ENCODE results near the gene CTLA4.

Gene CTLA4

DNA sequence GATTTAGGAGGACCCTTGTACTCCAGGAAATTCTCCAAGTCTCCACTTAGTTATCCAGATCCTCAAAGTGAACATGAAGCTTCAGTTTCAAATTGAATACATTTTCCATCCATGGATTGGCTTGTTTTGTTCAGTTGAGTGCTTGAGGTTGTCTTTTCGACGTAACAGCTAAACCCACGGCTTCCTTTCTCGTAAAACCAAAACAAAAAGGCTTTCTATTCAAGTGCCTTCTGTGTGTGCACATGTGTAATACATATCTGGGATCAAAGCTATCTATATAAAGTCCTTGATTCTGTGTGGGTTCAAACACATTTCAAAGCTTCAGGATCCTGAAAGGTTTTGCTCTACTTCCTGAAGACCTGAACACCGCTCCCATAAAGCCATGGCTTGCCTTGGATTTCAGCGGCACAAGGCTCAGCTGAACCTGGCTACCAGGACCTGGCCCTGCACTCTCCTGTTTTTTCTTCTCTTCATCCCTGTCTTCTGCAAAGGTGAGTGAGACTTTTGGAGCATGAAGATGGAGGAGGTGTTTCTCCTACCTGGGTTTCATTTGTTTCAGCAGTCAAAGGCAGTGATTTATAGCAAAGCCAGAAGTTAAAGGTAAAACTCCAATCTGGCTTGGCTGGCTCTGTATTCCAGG is at the start of gene CTLA4:
Gene CTLA4, plus strand, starts transcription at position 211 of the 640 bp plus-strand sequence. Its CDS starts 172 bp downstream, at position 383.
- no peak for TF ChIP-seq MYC (IDR thresholded peaks at IDR 0.05; ENCODE audit: low read depth, low read length)
- no peak for TF ChIP-seq POLR2A (IDR thresholded peaks at IDR 0.05; ENCODE audit: extremely low read depth, insufficient read length)
- TF ChIP-seq, protein P1, sequence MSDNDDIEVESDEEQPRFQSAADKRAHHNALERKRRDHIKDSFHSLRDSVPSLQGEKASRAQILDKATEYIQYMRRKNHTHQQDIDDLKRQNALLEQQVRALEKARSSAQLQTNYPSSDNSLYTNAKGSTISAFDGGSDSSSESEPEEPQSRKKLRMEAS (IDR thresholded peaks at IDR 0.05; ENCODE audit: low read depth, low read length) = no peak
- TF ChIP-seq, protein P2, sequence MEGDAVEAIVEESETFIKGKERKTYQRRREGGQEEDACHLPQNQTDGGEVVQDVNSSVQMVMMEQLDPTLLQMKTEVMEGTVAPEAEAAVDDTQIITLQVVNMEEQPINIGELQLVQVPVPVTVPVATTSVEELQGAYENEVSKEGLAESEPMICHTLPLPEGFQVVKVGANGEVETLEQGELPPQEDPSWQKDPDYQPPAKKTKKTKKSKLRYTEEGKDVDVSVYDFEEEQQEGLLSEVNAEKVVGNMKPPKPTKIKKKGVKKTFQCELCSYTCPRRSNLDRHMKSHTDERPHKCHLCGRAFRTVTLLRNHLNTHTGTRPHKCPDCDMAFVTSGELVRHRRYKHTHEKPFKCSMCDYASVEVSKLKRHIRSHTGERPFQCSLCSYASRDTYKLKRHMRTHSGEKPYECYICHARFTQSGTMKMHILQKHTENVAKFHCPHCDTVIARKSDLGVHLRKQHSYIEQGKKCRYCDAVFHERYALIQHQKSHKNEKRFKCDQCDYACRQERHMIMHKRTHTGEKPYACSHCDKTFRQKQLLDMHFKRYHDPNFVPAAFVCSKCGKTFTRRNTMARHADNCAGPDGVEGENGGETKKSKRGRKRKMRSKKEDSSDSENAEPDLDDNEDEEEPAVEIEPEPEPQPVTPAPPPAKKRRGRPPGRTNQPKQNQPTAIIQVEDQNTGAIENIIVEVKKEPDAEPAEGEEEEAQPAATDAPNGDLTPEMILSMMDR (IDR thresholded peaks at IDR 0.05; ENCODE audit: low read depth, low read length) = no peak
- DNase-seq (ENCODE audit: low read depth) = no peak
- H3K4me3 ChIP-seq (ENCODE audit: low read depth, low read length) = no peak within 1 kb of the TSS

DNA sequence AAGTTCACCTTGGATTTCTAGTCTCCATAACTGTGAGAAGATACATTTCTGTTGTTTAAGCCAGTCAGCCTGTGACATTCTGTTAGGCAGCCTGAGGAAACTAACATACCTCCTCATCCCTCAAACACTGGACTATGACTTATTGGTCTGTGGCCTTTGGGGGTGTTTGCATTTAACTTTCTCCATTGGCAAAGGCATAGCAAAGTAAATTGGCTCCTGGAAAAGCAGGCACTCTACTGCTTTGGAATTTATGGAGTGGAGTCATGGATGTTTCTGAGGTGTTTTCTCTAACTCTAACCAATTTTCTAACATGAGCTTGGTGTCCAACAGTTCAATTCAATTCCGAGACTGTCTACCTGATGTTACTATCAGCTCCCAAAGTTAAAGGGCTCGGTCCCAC is 48.9 kb upstream of the CTLA4 start:
- H3K4me3 ChIP-seq (ENCODE audit: low read depth, low read length) = no peak overlapping the region
- no peak for DNase-seq (ENCODE audit: low read depth)
- TF ChIP-seq MYC (IDR thresholded peaks at IDR 0.05; ENCODE audit: low read depth, low read length) = no peak
- no peak for TF ChIP-seq POLR2A (IDR thresholded peaks at IDR 0.05; ENCODE audit: extremely low read depth, insufficient read length)

GRCh38 chr2:203819434-203820133 is 48.0 kb upstream of the CTLA4 start:
- TF ChIP-seq, protein P2 (IDR thresholded peaks at IDR 0.05; ENCODE audit: low read depth, low read length) = no peak
- TF ChIP-seq, protein P1 (IDR thresholded peaks at IDR 0.05; ENCODE audit: low read depth, low read length) = no peak
- TF ChIP-seq MYC (IDR thresholded peaks at IDR 0.05; ENCODE audit: low read depth, low read length) = no peak
- H3K4me3 ChIP-seq (ENCODE audit: low read depth, low read length) = no peak overlapping the region
- peak; percentile 25 for DNase-seq (ENCODE audit: low read depth)

DNA sequence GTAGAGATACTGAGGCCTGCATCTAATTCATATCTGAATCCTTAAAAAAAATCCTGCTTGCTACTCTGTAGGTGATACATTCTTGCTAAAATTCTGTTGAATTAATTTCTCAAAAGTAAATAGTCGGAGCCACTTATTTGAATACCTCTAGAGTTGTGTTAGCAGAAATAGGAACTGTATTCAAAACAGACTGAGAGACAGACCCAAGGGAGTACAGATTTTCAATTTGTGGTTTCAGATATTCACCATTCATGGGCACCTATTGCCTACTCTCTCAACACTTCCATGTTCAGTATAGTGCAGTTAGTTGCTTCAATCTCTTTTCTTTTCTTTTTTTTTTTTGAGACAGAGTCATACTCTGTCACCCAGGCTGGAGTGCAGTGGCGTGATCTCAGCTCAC is 46.6 kb upstream of the CTLA4 start:
- TF ChIP-seq MYC (IDR thresholded peaks at IDR 0.05; ENCODE audit: low read depth, low read length) = no peak
- TF ChIP-seq, protein P2 (IDR thresholded peaks at IDR 0.05; ENCODE audit: low read depth, low read length) = no peak
- DNase-seq (ENCODE audit: low read depth) = peak; percentile 30

DNA sequence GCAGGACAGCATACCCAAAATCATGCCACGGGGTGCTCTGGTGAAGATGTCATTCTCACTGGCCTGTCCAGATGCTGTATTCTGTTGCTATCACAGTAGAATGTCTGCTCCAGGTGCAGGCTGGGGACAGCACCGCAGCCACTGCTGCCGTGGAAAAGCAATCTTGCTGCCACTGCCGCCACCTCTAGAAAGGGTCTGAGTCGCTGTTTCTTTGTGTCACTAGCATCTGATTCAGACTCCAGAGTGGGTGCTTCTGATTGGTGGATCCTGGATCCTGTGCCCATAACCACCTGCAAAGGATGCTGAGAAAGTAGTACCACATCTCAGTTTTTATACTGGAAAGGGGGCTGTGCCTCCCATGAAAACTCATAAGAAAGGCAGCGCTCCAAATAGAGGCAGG is 45.3 kb upstream of the CTLA4 start:
- TF ChIP-seq MYC (IDR thresholded peaks at IDR 0.05; ENCODE audit: low read depth, low read length) (no peak), POLR2A (IDR thresholded peaks at IDR 0.05; ENCODE audit: extremely low read depth, insufficient read length) (no peak)
- TF ChIP-seq, protein P2 (IDR thresholded peaks at IDR 0.05; ENCODE audit: low read depth, low read length) = no peak
- no peak overlapping the region for H3K4me3 ChIP-seq (ENCODE audit: low read depth, low read length)
- no peak for DNase-seq (ENCODE audit: low read depth)

More for the DNA sequence above, 46.6 kb upstream of the CTLA4 start:
- H3K4me3 ChIP-seq (ENCODE audit: low read depth, low read length) = no peak overlapping the region

DNA sequence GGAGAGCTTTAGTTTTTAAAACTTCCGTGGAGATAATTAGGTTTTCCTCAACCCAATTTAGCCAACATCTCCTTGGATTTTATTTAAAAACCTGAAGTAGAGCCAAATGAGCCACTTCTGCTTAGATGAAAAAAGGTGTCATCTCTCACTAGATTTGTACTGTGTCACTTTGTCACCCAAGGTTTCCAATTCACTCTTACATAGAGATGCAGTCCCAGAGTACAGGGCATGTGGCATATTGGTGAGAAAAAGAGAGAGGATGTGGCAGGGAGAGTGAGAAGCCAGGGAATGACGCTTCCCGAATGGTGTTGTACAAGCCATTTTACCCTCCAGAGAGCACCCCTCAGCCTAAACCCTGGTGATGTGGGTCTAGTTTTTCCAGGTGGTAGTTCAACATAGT is 44.4 kb upstream of the CTLA4 start:
- no peak for DNase-seq (ENCODE audit: low read depth)
- no peak overlapping the region for H3K4me3 ChIP-seq (ENCODE audit: low read depth, low read length)
- TF ChIP-seq MYC (IDR thresholded peaks at IDR 0.05; ENCODE audit: low read depth, low read length) (no peak), POLR2A (IDR thresholded peaks at IDR 0.05; ENCODE audit: extremely low read depth, insufficient read length) (no peak)
- TF ChIP-seq, protein P1 (IDR thresholded peaks at IDR 0.05; ENCODE audit: low read depth, low read length) = no peak
- TF ChIP-seq, protein P2 (IDR thresholded peaks at IDR 0.05; ENCODE audit: low read depth, low read length) = no peak
